ENCODE data around the gene KLC3.

GRCh38 chr19:45357445-45357783 lies 16.9 kb downstream of the KLC3 start:
- TF ChIP-seq SIN3A (IDR thresholded peaks at IDR 0.05; ENCODE audit: borderline replicate concordance, insufficient read depth, low read length) (no peak), POLR2AphosphoS5 (IDR thresholded peaks at IDR 0.05; ENCODE audit: low read depth, low read length) (no peak), TAF1 (IDR thresholded peaks at IDR 0.05; ENCODE audit: borderline replicate concordance, insufficient read depth, low read length) (no peak)

Measured in PFSK-1 (cell line).